GM12878 (cell line): ENCODE data around the gene HBZ. TPM values are rescaled to one million over a fixed set of nuclear protein-coding genes. Genes with fewer than 3 reads are reported as not detected.

Experiments
- ATAC-seq: fragments of 200-7000 bp; cut with Tn5 transposase; 3 replicates; pipeline ENCODE4 v1.9.1; 2020; ENCODE audit warnings: mild to moderate bottlenecking, moderate library complexity
- BruUV-seq: library from RNA; stranded (reverse); fragments of 400-500 nt; replicated peaks from 2 replicates; lab custom pipeline; 2021; lab: Mats Ljungman, UMichigan
- CTCF ChIA-PET: fragments of 300-600 bp; sonication (Branson Sonifier 250); formaldehyde crosslinking; extraction: SDS; loops from one replicate; lab custom pipeline; 2021; ENCODE audit warnings: inconsistent platforms; lab: Yijun Ruan, JAX
- POLR2A ChIA-PET: fragments of 350-600 bp; formaldehyde crosslinking; extraction: SDS; loops from one replicate; lab custom pipeline; 2021; ENCODE audit warnings: inconsistent platforms; lab: Charles Lee
- RAD21 ChIA-PET: fragments of 300-600 bp; sonication (Branson Sonifier 250); formaldehyde crosslinking; loops from one replicate; lab custom pipeline; 2023; ENCODE audit warnings: antibody characterized with exemption; ENCODE audit not compliant: unreplicated experiment; lab: Charles Lee
- SMC1A ChIA-PET: fragments of 300-600 bp; sonication (Branson Sonifier 250); formaldehyde crosslinking; loops from one replicate; lab custom pipeline; 2023; ENCODE audit not compliant: unreplicated experiment, uncharacterized antibody; lab: Charles Lee
- DNase-seq: peaks from one replicate; pipeline ENCODE4 v3.0.0-alpha.2; 2011; ENCODE audit warnings: low read depth, low spot score
- FAIRE-seq: peaks from 3 replicates; lab custom pipeline; 2011; peaks lifted over from hg19 to GRCh38; lab: Jason Lieb, UNC
- H2AFZ ChIP-seq: 2 replicates; pipeline ENCODE4 v1.6.0; 2011; ENCODE audit warnings: low read depth, low read length, control low read depth; ENCODE audit not compliant: control insufficient read depth
- H3K27ac ChIP-seq: 2 replicates; pipeline ENCODE4 v1.5.1; 2011; ENCODE audit warnings: control low read depth; ENCODE audit not compliant: control insufficient read depth, insufficient read depth
- H3K27me3 ChIP-seq, 2 experiments: replicated peaks in 1 of 2; 2 replicates each; pipeline versions ENCODE4 v1.6.0 to v1.6.1; 2011; ENCODE audit warnings: low read length in 1 of 2; ENCODE audit not compliant: control insufficient read depth in 2 of 2, insufficient read depth in 2 of 2
- H3K36me3 ChIP-seq, 2 experiments: 2 replicates each; pipeline ENCODE4 v1.5.1; 2011; ENCODE audit warnings: low read length in 1 of 2; ENCODE audit not compliant: control insufficient read depth in 2 of 2, insufficient read depth in 2 of 2
- H3K4me1 ChIP-seq: 2 replicates; pipeline ENCODE4 v1.6.1; 2011; ENCODE audit warnings: mild to moderate bottlenecking, low read length, moderate library complexity, mixed read lengths; ENCODE audit not compliant: control insufficient read depth, insufficient read depth
- H3K4me2 ChIP-seq: 2 replicates; pipeline ENCODE4 v1.6.0; 2011; ENCODE audit warnings: control low read depth; ENCODE audit not compliant: control insufficient read depth, insufficient read depth
- H3K4me3 ChIP-seq: fragments of 200-600 bp; sonication (generic); 2 replicates; pipeline ENCODE4 v1.5.1; 2016
- H3K79me2 ChIP-seq: 2 replicates; pipeline ENCODE4 v1.6.0; 2011; ENCODE audit warnings: low read length; ENCODE audit not compliant: control insufficient read depth, insufficient read depth
- H3K9ac ChIP-seq: 2 replicates; pipeline ENCODE4 v1.8.0; 2011; ENCODE audit warnings: low read length, control low read depth, mixed read lengths; ENCODE audit not compliant: control insufficient read depth, insufficient read depth
- H3K9me3 ChIP-seq: replicated peaks from 3 replicates; pipeline ENCODE4 v1.5.1; 2011; ENCODE audit warnings: mild to moderate bottlenecking, low read length; ENCODE audit not compliant: control insufficient read depth, insufficient read depth
- H4K20me1 ChIP-seq: 2 replicates; pipeline ENCODE4 v1.6.0; 2011; ENCODE audit not compliant: control insufficient read depth, insufficient read depth
- ATF2 ChIP-seq: IDR thresholded peaks from 2 replicates; pipeline ENCODE4 v1.6.1; 2012; ENCODE audit warnings: low read length, inconsistent platforms
- BACH1 ChIP-seq: fragments of 450-650 bp; IDR thresholded peaks from 2 replicates; pipeline ENCODE4 v1.6.1; 2017; ENCODE audit warnings: mild to moderate bottlenecking, borderline replicate concordance
- BCL11A ChIP-seq: IDR thresholded peaks from 2 replicates; pipeline ENCODE4 v1.6.1; 2011; ENCODE audit warnings: low read depth, low read length
- E2F4 ChIP-seq: IDR thresholded peaks from 2 replicates; pipeline ENCODE4 v1.6.1; 2012; ENCODE audit warnings: low read depth, low read length, improper control_type of control experiment
- IRF5 ChIP-seq: fragments of 450-650 bp; IDR thresholded peaks from 2 replicates; pipeline ENCODE4 v1.6.1; 2017; ENCODE audit warnings: borderline replicate concordance
- NFIC ChIP-seq: IDR thresholded peaks from 2 replicates; pipeline ENCODE4 v1.6.1; 2012; ENCODE audit warnings: low read depth, mild to moderate bottlenecking, inconsistent platforms, low read length, moderate library complexity
- PBX3 ChIP-seq: IDR thresholded peaks from 2 replicates; pipeline ENCODE4 v1.6.1; 2011; ENCODE audit warnings: mild to moderate bottlenecking, low read depth, low read length, moderate library complexity; ENCODE audit not compliant: insufficient replicate concordance
- RB1 ChIP-seq: fragments of 450-650 bp; formaldehyde crosslinking; IDR thresholded peaks from 2 replicates; pipeline ENCODE4 v1.6.1; 2017; ENCODE audit warnings: mild to moderate bottlenecking, borderline replicate concordance
- SIX5 ChIP-seq: IDR thresholded peaks from 2 replicates; pipeline ENCODE4 v1.6.1; 2011; ENCODE audit warnings: mild to moderate bottlenecking, low read depth, low read length, moderate library complexity; ENCODE audit not compliant: severe bottlenecking
- SMARCA5 ChIP-seq: fragments of 450-650 bp; IDR thresholded peaks from 2 replicates; pipeline ENCODE4 v1.6.1; 2017; ENCODE audit warnings: mild to moderate bottlenecking
- STAT1 ChIP-seq: fragments of 450-650 bp; conservative IDR thresholded peaks from 2 replicates; pipeline ENCODE4 v1.6.1; 2014; ENCODE audit warnings: antibody characterized with exemption, mild to moderate bottlenecking
- TARDBP ChIP-seq: IDR thresholded peaks from 2 replicates; pipeline ENCODE4 v1.6.1; 2016; ENCODE audit warnings: borderline replicate concordance
- TBL1XR1 ChIP-seq: IDR thresholded peaks from 2 replicates; pipeline ENCODE4 v1.6.1; 2012; ENCODE audit warnings: low read depth, low read length, improper control_type of control experiment
- WGBS: methylation state at CpG from one replicate; pipeline ENCODE4 v1.1.6; 2016; ENCODE audit warnings: low lambda C conversion rate; ENCODE audit not compliant: insufficient replicate concordance, insufficient coverage; ENCODE audit errors: missing lambda C conversion rate; 5-methylcytosine and 5-hydroxymethylcytosine counted together
- in situ Hi-C: fragments of 300-500 bp; cut with MboI; formaldehyde crosslinking; loops from 9 replicates; pipeline ENCODE4 v1.14.3; 2018; ENCODE audit warnings: mixed read lengths
- intact Hi-C: fragments of 100-400 bp; cut with micrococcal nuclease; formaldehyde crosslinking; loops from one replicate; pipeline ENCODE4 v1.14.2; 2022; ENCODE audit not compliant: unreplicated experiment
- polyA plus RNA-seq, 11 experiments: library from polyadenylated mRNA; depleted of rRNA in 4 of 11; unstranded in 6 of 11; stranded (reverse) in 5 of 11; fragments of >200 nt; fragmentation: Nextera tagmentation in 4 of 11; fragmentation: Illumina TruSeq in 1 of 11; extraction: Ambion mirVana in 4 of 11; extraction: Trizol in 1 of 11; gene quantifications; 1 replicate in 1 of 11; 2 replicates in 10 of 11; pipeline versions ENCODE4 v1.2.1 to v1.2.3, GENCODE V29; 2011 to 2016; ENCODE audit warnings: inconsistent platforms in 2 of 11, missing spikeins in 2 of 11, low read depth in 1 of 11
- total RNA-seq, 4 experiments: library from RNA; depleted of rRNA in 3 of 4; stranded (reverse); fragments of >200 nt in 3 of 4; fragmentation: Illumina TruSeq in 1 of 4; extraction: Trizol in 1 of 4; gene quantifications; 2 replicates each; pipeline versions ENCODE4 v1.2.1 to v1.2.3, GENCODE V29; 2013 to 2021

The HBZ gene
- total and polyA plus RNA-seq, 10 of the 15 experiments (the other 5 are each of a cell fraction or from before 2014, with no cell fraction given): 0.49 TPM; not detected in 9

- WGBS: 85% methylated on average over 4 of the region's 4 CpGs
- ATAC-seq (no peak), DNase-seq (no peak), FAIRE-seq (no peak)
- no peak overlapping the region for H2AFZ ChIP-seq
- no TSS peak for BruUV-seq
- H3K9me3 ChIP-seq: no peaks in the 10 kb centered on the region
- ChIA-PET RAD21 (interaction anchor here (1.3 kb wide), 1 partner anchor 36 kb away, joined by 3 read pairs; no protein-coding TSS in a partner anchor), SMC1A (interaction anchor here (0.9 kb wide), 1 partner anchor 37 kb away, joined by 3 read pairs; no protein-coding TSS in a partner anchor), POLR2A (interaction anchor here (1.0 kb wide), 1 partner anchor 157 kb away, joined by 3 read pairs; no protein-coding TSS in a partner anchor), CTCF (interaction anchor here (0.6 to 0.8 kb wide), 2 partner anchors 9 to 37 kb away, joined by 3 read pairs; no protein-coding TSS in a partner anchor)
- H3K4me2 ChIP-seq: no peak overlapping the region
- H3K9ac ChIP-seq: no peak overlapping the region
- H3K27ac ChIP-seq: no peak overlapping the region
- no peak overlapping the region for H3K4me3 ChIP-seq
- intact Hi-C loops (no loop called here), in situ Hi-C loops (no loop called here)
- H3K79me2 ChIP-seq: no peaks in the 10 kb centered on the region
- H3K36me3 ChIP-seq: peaks cover 18 to 30% of the 10 kb centered on the region in 2 experiments
- H3K27me3 ChIP-seq: no peaks in the 10 kb centered on the region
- no peaks in the 10 kb centered on the region for H3K4me1 ChIP-seq
- TF ChIP-seq BACH1 (no peak), PBX3 (no peak), STAT1 (no peak)
- H4K20me1 ChIP-seq: no peaks in the 10 kb centered on the region
Measured at GRCh38 chr16:191831-192230, 39.4 kb downstream of the HBZ start.

- Histone ChIP-seq H2AFZ (no peak overlapping the region), H3K79me2 (no peaks in the 10 kb centered on the region), H3K27ac (no peak overlapping the region), H3K36me3 (peaks cover 17 to 30% of the 10 kb centered on the region in 2 experiments), H3K4me2 (no peak overlapping the region), H3K9me3 (no peaks in the 10 kb centered on the region), H3K9ac (no peak overlapping the region), H3K4me1 (no peaks in the 10 kb centered on the region), H3K4me3 (no peak overlapping the region), H4K20me1 (no peaks in the 10 kb centered on the region), H3K27me3 (no peaks in the 10 kb centered on the region)
- FAIRE-seq (no peak), DNase-seq (no peak), ATAC-seq (no peak)
- in situ Hi-C loops: no loop called here
- ChIA-PET RAD21 (interaction anchor here (1.3 kb wide), 1 partner anchor 35 kb away, joined by 3 read pairs; no protein-coding TSS in a partner anchor), SMC1A (interaction anchor here (0.9 kb wide), 1 partner anchor 36 kb away, joined by 3 read pairs; no protein-coding TSS in a partner anchor), CTCF (interaction anchor here (1.0 kb wide), 1 partner anchor 86 kb away, joined by 3 read pairs; no protein-coding TSS in a partner anchor), POLR2A (no interaction called here)
- 95% methylated on average over 11 of the region's 11 CpGs for WGBS
- BruUV-seq: no TSS peak
- intact Hi-C loops: no loop called here
- TF ChIP-seq NFIC (no peak), E2F4 (no peak), TBL1XR1 (no peak), IRF5 (no peak), ATF2 (no peak), SIX5 (no peak), BCL11A (no peak), SMARCA5 (no peak), RB1 (no peak), TARDBP (no peak)
Measured at GRCh38 chr16:192686-193085, 40.2 kb downstream of the HBZ start.
